Testis (tissue), 2 donors: Measurements from ENCODE around the gene RAB11FIP3.

ENCODE experiments used
- POLR2A ChIP-seq: fragments of 450-650 bp; IDR thresholded peaks from one replicate; pipeline ENCODE4 v1.6.1; 2017; ENCODE audit warnings: antibody characterized with exemption, mild to moderate bottlenecking, moderate library complexity
- TF ChIP-seq, protein P1 (sequence below), 3 experiments: fragments of 450-650 bp in 2 of 3; fragments of 200-600 bp in 1 of 3; sonication (generic) in 1 of 3; IDR thresholded peaks; one replicate each; pipeline ENCODE4 v1.5.1; 2016 to 2019; ENCODE audit warnings: antibody characterized with exemption in 3 of 3, mild to moderate bottlenecking in 2 of 3, moderate library complexity in 1 of 3

DNA sequence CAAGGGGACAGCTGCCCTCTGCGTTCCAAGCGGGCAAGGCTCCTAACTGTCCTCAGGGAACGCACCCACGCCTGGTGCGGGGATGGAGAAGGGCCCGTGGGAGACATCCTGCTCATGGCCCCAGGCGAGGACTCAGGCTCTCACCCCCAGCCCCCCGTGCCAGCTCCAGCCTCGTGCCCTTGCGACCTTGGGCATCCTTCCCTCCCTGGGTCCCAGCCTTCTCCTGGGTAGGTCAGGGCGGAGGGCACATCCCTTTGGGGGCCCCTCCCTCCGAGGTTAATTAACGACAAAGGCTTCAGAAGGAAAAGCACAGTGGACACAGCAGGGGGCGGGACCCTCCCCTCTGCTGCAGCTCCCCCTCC lies 46.6 kb upstream of the RAB11FIP3 start:
- no peak for TF ChIP-seq POLR2A
- TF ChIP-seq, protein P1, sequence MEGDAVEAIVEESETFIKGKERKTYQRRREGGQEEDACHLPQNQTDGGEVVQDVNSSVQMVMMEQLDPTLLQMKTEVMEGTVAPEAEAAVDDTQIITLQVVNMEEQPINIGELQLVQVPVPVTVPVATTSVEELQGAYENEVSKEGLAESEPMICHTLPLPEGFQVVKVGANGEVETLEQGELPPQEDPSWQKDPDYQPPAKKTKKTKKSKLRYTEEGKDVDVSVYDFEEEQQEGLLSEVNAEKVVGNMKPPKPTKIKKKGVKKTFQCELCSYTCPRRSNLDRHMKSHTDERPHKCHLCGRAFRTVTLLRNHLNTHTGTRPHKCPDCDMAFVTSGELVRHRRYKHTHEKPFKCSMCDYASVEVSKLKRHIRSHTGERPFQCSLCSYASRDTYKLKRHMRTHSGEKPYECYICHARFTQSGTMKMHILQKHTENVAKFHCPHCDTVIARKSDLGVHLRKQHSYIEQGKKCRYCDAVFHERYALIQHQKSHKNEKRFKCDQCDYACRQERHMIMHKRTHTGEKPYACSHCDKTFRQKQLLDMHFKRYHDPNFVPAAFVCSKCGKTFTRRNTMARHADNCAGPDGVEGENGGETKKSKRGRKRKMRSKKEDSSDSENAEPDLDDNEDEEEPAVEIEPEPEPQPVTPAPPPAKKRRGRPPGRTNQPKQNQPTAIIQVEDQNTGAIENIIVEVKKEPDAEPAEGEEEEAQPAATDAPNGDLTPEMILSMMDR (IDR thresholded peaks at IDR 0.05), result no peak
